Testis (tissue), 3 donors: Measurements from ENCODE around the gene BAIAP2. TPM values are rescaled to one million over a fixed set of nuclear protein-coding genes. Genes with fewer than 3 reads are reported as not detected.

Experiments used
- DNase-seq: peaks from one replicate; pipeline ENCODE4 v3.0.0-alpha.2; 2019
- H3K27ac ChIP-seq, 2 donors: fragments of 200-600 bp; sonication (generic); one replicate each; pipeline ENCODE4 v1.5.1; 2019
- H3K27me3 ChIP-seq: fragments of 200-600 bp; sonication (generic); one replicate; pipeline ENCODE4 v1.5.1; 2019
- H3K36me3 ChIP-seq: fragments of 200-600 bp; sonication (generic); one replicate; pipeline ENCODE4 v1.5.1; 2017; ENCODE audit warnings: low read depth; ENCODE audit errors: missing control alignments
- H3K4me1 ChIP-seq: fragments of 200-600 bp; sonication (generic); one replicate; pipeline ENCODE4 v1.5.1; 2019
- H3K4me3 ChIP-seq, 2 donors: fragments of 200-600 bp; sonication (generic); one replicate each; pipeline ENCODE4 v1.5.1; 2017 to 2019
- H3K9me3 ChIP-seq: fragments of 200-600 bp; sonication (generic); one replicate; pipeline ENCODE4 v1.5.1; 2017
- POLR2A ChIP-seq: fragments of 450-650 bp; IDR thresholded peaks from one replicate; pipeline ENCODE4 v1.6.1; 2017; ENCODE audit warnings: antibody characterized with exemption, mild to moderate bottlenecking, moderate library complexity
- WGBS, 2 donors: methylation state at CpG; one replicate each; pipeline ENCODE4 v1.1.5; 2018; 5-methylcytosine and 5-hydroxymethylcytosine counted together
- intact Hi-C: fragments of 100-400 bp; cut with DNase I; formaldehyde crosslinking; loops from one replicate; pipeline ENCODE4 v1.15.1; 2023; ENCODE audit warnings: low total_unique reads
- polyA plus RNA-seq: library from polyadenylated mRNA; stranded (reverse); fragments of 350-450 nt; fragmentation: Illumina TruSeq; extraction: RNeasy Lipid Tissue Mini Kit (QIAGEN cat#74804); gene quantifications from one replicate; pipeline ENCODE4 v1.2.3, GENCODE V29; 2014; ENCODE audit warnings: low read depth, low replicate concordance; ENCODE audit not compliant: insufficient read depth
- total RNA-seq, 2 donors: library from RNA; depleted of rRNA; stranded (reverse); fragments of >200 nt; gene quantifications; one replicate each; pipeline ENCODE4 v1.2.3, GENCODE V29; 2016
- TF ChIP-seq, protein P1 (sequence below), 3 experiments: fragments of 450-650 bp in 2 of 3; fragments of 200-600 bp in 1 of 3; sonication (generic) in 1 of 3; IDR thresholded peaks; one replicate each; pipeline ENCODE4 v1.5.1; 2016 to 2019; ENCODE audit warnings: antibody characterized with exemption in 3 of 3, mild to moderate bottlenecking in 2 of 3, moderate library complexity in 1 of 3

Gene BAIAP2
- total and polyA plus RNA-seq, 3 donors from 2014 or later, result 36.7 to 67.5 (median 67.3) TPM

DNA sequence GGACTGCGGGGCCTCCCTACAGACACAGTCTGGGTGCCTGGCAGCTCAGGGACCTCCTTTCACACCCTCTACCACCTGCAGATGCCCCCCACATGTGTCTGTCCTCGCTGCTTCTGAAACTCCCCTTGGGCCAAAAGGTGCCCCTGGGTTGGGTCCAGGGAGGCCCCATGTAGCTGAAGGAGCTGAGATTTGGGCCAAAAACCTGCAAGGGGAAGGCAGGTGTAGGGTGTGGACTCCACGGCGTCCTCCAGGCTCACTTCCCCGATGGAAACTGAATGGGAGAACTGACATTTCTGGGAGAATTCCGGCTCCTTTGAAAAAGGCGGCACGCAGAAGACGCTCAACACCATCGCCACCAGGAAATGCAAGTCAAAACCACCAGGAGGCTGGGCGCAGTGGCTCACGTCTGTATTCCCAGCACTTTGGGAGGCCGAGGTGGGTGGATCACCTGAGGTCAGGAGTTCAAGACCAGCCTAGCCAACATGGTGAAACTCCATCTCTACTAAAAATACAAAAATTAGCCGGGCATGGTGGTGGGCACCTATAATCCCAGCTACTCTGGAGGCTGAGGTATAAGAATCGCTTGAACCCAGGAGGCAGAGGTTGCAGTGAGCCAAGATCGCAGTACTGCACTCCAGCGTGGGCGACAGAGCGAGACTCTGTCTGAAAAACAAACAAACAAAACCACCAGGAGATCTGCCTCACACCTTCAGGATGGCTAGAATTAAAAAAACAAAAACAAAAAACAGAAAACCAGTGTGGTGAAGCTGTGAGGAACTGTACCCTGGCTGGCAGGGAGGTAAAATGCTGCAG, 13.2 kb upstream of the BAIAP2 start:
- H3K4me1 ChIP-seq, result peaks cover 18% of the 10 kb centered on the region
- H3K27ac ChIP-seq, result no peak overlapping the region
- no peaks in the 10 kb centered on the region for H3K36me3 ChIP-seq
- no peak for DNase-seq
- no peak for TF ChIP-seq POLR2A
- TF ChIP-seq, protein P1, sequence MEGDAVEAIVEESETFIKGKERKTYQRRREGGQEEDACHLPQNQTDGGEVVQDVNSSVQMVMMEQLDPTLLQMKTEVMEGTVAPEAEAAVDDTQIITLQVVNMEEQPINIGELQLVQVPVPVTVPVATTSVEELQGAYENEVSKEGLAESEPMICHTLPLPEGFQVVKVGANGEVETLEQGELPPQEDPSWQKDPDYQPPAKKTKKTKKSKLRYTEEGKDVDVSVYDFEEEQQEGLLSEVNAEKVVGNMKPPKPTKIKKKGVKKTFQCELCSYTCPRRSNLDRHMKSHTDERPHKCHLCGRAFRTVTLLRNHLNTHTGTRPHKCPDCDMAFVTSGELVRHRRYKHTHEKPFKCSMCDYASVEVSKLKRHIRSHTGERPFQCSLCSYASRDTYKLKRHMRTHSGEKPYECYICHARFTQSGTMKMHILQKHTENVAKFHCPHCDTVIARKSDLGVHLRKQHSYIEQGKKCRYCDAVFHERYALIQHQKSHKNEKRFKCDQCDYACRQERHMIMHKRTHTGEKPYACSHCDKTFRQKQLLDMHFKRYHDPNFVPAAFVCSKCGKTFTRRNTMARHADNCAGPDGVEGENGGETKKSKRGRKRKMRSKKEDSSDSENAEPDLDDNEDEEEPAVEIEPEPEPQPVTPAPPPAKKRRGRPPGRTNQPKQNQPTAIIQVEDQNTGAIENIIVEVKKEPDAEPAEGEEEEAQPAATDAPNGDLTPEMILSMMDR (IDR thresholded peaks at IDR 0.05), result no peak
- H3K4me3 ChIP-seq, result no peak overlapping the region
- H3K9me3 ChIP-seq, result no peaks in the 10 kb centered on the region
- 80 to 90% methylated on average over 17 to 19 of the region's 19 CpGs for WGBS, 2 donors
- intact Hi-C loops, result no loop called here
- no peaks in the 10 kb centered on the region for H3K27me3 ChIP-seq

DNA sequence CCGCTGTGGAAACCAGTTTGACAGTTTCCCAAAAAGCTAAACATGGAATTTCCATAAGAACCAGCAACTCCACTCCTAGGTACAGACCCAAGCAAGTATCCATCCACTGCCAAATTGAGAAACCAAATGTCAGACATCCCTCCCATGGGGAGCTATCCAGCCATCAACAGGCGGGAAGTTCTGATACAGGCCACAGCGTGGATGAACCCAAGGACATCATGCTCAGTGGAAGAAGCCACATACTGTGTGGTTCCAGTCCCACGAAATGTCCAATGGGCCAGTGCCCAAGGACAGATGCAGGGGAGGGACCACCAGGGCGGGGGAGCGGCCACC, 12.6 kb upstream of the BAIAP2 start:
- WGBS, 2 donors, result 69 to 79% methylated on average over 4 to 6 of the region's 6 CpGs
- TF ChIP-seq, protein P1 (IDR thresholded peaks at IDR 0.05), result no peak
- no peak for TF ChIP-seq POLR2A
- DNase-seq, result no peak
- intact Hi-C loops, result no loop called here
- Histone ChIP-seq H3K36me3 (no peaks in the 10 kb centered on the region), H3K27me3 (no peaks in the 10 kb centered on the region), H3K27ac (no peak overlapping the region), H3K9me3 (no peaks in the 10 kb centered on the region), H3K4me3 (no peak overlapping the region), H3K4me1 (peaks cover 18% of the 10 kb centered on the region)

DNA sequence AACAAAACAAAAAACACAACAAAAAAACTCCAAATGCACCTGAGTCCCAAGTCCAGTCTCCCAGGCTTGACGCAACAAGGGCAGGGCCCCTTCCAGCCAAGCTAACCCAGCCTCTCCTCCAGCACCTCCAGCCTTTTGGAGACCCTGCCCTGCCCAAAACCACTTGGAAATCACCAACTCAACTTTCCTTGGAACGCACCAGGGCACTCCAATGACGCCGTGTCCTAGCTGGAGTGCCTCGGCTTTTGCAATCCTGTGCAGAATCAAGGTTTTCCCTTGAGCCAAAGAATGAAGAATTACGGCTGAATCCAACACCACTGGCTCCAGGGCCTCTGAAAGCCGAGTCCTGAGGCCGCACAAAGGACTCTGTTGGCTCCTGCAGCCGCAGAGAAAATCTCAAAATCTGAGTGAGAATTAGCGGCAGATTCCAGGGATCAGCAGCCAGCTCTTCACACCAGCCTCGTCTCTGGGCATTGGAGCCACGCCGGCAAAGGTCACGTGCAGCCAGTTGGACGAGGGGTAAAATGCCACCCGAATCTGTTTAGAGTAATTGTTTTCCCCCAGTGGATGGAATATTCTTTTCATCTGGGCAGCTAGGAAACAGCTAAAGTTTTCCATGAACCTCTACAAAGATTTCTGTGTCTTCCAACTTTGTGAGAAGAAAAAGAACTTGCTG, 9.7 kb upstream of the BAIAP2 start:
- DNase-seq, result no peak
- Histone ChIP-seq H3K4me1 (peaks cover 10% of the 10 kb centered on the region), H3K27me3 (no peaks in the 10 kb centered on the region), H3K4me3 (no peak overlapping the region), H3K27ac (no peak overlapping the region), H3K36me3 (no peaks in the 10 kb centered on the region), H3K9me3 (no peaks in the 10 kb centered on the region)
- intact Hi-C loops, result loop anchor here (5.0 kb wide), 1 partner anchor 72 kb away; no protein-coding TSS in a partner anchor
- TF ChIP-seq POLR2A, result no peak
- TF ChIP-seq, protein P1 (IDR thresholded peaks at IDR 0.05), result no peak
- WGBS, 2 donors, result 80 to 86% methylated on average over 16 of the region's 16 CpGs

DNA sequence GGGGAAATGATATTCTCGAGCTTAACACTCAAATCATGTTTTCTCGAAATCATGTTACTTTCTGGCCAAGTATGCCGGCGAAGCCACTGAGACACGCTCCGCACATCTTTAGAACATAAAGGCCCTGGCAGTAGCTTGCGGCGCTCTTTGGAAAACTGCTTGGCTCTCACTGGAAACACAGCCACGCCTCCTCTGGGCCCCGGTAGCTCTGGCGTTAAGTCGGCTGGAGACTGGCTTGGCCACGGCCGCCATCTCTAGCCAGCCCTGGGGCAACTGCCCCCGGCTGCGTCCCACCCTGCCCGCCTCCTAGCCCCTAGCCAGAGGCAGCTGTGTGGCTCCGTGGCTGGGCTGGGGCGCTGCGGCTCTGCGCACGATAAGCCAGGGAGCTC, 9.2 kb upstream of the BAIAP2 start:
- H3K27me3 ChIP-seq, result no peaks in the 10 kb centered on the region
- no peak overlapping the region for H3K27ac ChIP-seq
- no peaks in the 10 kb centered on the region for H3K9me3 ChIP-seq
- no peak for DNase-seq
- H3K36me3 ChIP-seq, result no peaks in the 10 kb centered on the region
- 67 to 79% methylated on average over 14 to 22 of the region's 22 CpGs for WGBS, 2 donors
- intact Hi-C loops, result loop anchor here (5.0 kb wide), 1 partner anchor 72 kb away; no protein-coding TSS in a partner anchor
- TF ChIP-seq, protein P1 (IDR thresholded peaks at IDR 0.05), result no peak
- no peak for TF ChIP-seq POLR2A
- no peak overlapping the region for H3K4me3 ChIP-seq
- H3K4me1 ChIP-seq, result peaks cover 8% of the 10 kb centered on the region
